ENCODE data around the gene STN1.

STN1 gene

GRCh38 chr10:103929381-103929921 lies 11.5 kb upstream of the STN1 start:
- DNase-seq (ENCODE audit: low spot score) = no peak

- no peak for DNase-seq (ENCODE audit: low spot score)
These were observed 10.8 kb upstream of the STN1 start for GRCh38 chr10:103928784-103929183.

GRCh38 chr10:103926722-103927319 lies 8.8 kb upstream of the STN1 start:
- no peak for DNase-seq (ENCODE audit: low spot score)

GRCh38 chr10:103925591-103925990 lies 7.6 kb upstream of the STN1 start:
- DNase-seq (ENCODE audit: low spot score) = no peak

GRCh38 chr10:103923502-103923901 lies 5.5 kb upstream of the STN1 start:
- no peak for DNase-seq (ENCODE audit: low spot score)

GRCh38 chr10:103922659-103923058 lies 4.7 kb upstream of the STN1 start:
- no peak for DNase-seq (ENCODE audit: low spot score)

GRCh38 chr10:103921750-103922195 lies 3.8 kb upstream of the STN1 start:
- DNase-seq (ENCODE audit: low spot score) = no peak

- DNase-seq (ENCODE audit: low spot score) = no peak
These were observed 3.3 kb upstream of the STN1 start for GRCh38 chr10:103921248-103921647.

GRCh38 chr10:103919648-103920025 lies 1.7 kb upstream of the STN1 start:
- no peak for DNase-seq (ENCODE audit: low spot score)

GRCh38 chr10:103917302-103918052 lies 507 bp downstream of the STN1 start:
- DNase-seq (ENCODE audit: low spot score) = no peak

- DNase-seq (ENCODE audit: low spot score) = no peak
These were observed 1.1 kb downstream of the STN1 start for GRCh38 chr10:103916876-103917275.

- DNase-seq (ENCODE audit: low spot score) = no peak
These were observed 1.7 kb downstream of the STN1 start for GRCh38 chr10:103916254-103916653.

- DNase-seq (ENCODE audit: low spot score) = no peak
These were observed 2.2 kb downstream of the STN1 start for GRCh38 chr10:103915796-103916195.

- no peak for DNase-seq (ENCODE audit: low spot score)
These were observed 5.2 kb downstream of the STN1 start for GRCh38 chr10:103912759-103913158.

GRCh38 chr10:103911021-103911459 lies 6.9 kb downstream of the STN1 start:
- DNase-seq (ENCODE audit: low spot score) = no peak

GRCh38 chr10:103910442-103911012 lies 7.5 kb downstream of the STN1 start:
- no peak for DNase-seq (ENCODE audit: low spot score)

GRCh38 chr10:103905441-103905840 lies 12.5 kb downstream of the STN1 start:
- DNase-seq (ENCODE audit: low spot score) = no peak

GRCh38 chr10:103901299-103901698 lies 16.7 kb downstream of the STN1 start:
- DNase-seq (ENCODE audit: low spot score) = no peak

GRCh38 chr10:103899312-103899711 lies 18.7 kb downstream of the STN1 start:
- no peak for DNase-seq (ENCODE audit: low spot score)

- no peak for DNase-seq (ENCODE audit: low spot score)
These were observed 20.7 kb downstream of the STN1 start for GRCh38 chr10:103897241-103897774.

- DNase-seq (ENCODE audit: low spot score) = no peak
These were observed 21.8 kb downstream of the STN1 start for GRCh38 chr10:103896225-103896624.

- no peak for DNase-seq (ENCODE audit: low spot score)
These were observed 22.4 kb downstream of the STN1 start for GRCh38 chr10:103895411-103896186.

All from left forelimb (tissue), 1 donor.